ENCODE measurements around the gene FGGY. TPM values are rescaled to one million over a fixed set of nuclear protein-coding genes. Genes with fewer than 3 reads are reported as not detected.

The FGGY gene
- total RNA-seq, 1 experiment from 2014 or later, result 14.6 TPM

DNA sequence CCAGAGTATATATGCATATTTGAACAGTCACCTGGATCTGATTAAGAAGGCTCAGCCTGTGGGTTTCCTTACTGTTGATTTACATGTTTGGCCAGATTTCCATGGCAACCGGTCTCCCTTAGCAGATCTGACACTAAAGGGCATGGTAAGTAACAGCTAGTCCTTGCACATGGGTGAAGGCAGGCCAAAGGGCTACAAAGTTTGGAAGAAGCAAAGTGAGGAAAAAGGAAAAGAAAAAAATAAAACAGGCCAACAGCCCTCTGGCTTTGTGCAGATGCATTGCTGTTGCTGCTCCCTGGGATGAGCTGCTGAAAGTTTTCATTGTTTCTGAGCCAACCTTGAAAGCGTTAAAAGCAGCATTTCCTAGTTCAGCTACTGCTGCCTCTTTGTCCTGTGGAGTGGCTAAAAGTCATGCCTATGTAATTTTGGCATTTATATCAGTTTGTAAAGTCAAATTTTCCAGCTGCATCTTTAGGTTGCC is 341.4 kb downstream of the FGGY start:
- H2AFZ ChIP-seq (ENCODE audit: low read length), result no peak overlapping the region
- H3K4ac ChIP-seq (ENCODE audit: low read depth, low read length), result no peak overlapping the region
- H3K27ac ChIP-seq (ENCODE audit: insufficient read length, low read depth, low read length), result no peak overlapping the region
- H4K20me1 ChIP-seq (ENCODE audit: control insufficient read depth, insufficient read depth, insufficient read length), result no peaks in the 10 kb centered on the region
- no peak overlapping the region for H4K5ac ChIP-seq (ENCODE audit: insufficient read length, low read depth, low read length)
- no peak overlapping the region for H2AK5ac ChIP-seq (ENCODE audit: insufficient read length, low read length)
- Mint-ChIP-seq H3K9me3 (no peaks in the 10 kb centered on the region), H3K36me3 (ENCODE audit: insufficient read depth in 1 of 3, low read depth in 3 of 3) (no peaks in the 10 kb centered on the region; a peak in 1 of 7 replicates), H3K4me3 (no peak overlapping the region), H3K27ac (peak overlapping the region in 1 of 3 experiments; percentile 13; a peak in 1 of 7 replicates), H3K4me1 (peaks cover 4 to 9% of the 10 kb centered on the region in 2 experiments), H3K27me3 (ENCODE audit: low read depth) (no peaks in the 10 kb centered on the region)
- no peak overlapping the region for H3K4me2 ChIP-seq (ENCODE audit: insufficient read depth, insufficient read length, low read length)
- H3K9me3 ChIP-seq (ENCODE audit: control insufficient read depth, low read depth, low read length), result no peaks in the 10 kb centered on the region
- no peak overlapping the region for H2BK120ac ChIP-seq (ENCODE audit: low read depth, low read length, poor library complexity, severe bottlenecking)
- H3K27me3 ChIP-seq (ENCODE audit: insufficient read depth, low read length), result no peaks in the 10 kb centered on the region
- no peak overlapping the region for H2BK15ac ChIP-seq (ENCODE audit: low read depth, low read length)
- no peak overlapping the region for H3T11ph ChIP-seq (ENCODE audit: low read length)
- WGBS (ENCODE audit: extremely low coverage, insufficient read length, low lambda C conversion rate), result no CpG with 5 or more reads among the region's 2 CpGs
- H3K79me2 ChIP-seq (ENCODE audit: insufficient read depth, low read length), result no peaks in the 10 kb centered on the region
- no peak overlapping the region for H3K14ac ChIP-seq (ENCODE audit: insufficient read depth, low read length)
- H3K18ac ChIP-seq (ENCODE audit: insufficient read length, low read depth, low read length), result no peak overlapping the region
- H2BK20ac ChIP-seq (ENCODE audit: low read depth, low read length, poor library complexity, severe bottlenecking), result no peak overlapping the region
- H3K79me1 ChIP-seq (ENCODE audit: insufficient read depth, low read depth, low read length, poor library complexity, severe bottlenecking), result no peaks in the 10 kb centered on the region
- no peak overlapping the region for H4K91ac ChIP-seq (ENCODE audit: insufficient read length, low read depth, low read length)
- H3K23ac ChIP-seq (ENCODE audit: insufficient read length, low read depth, low read length), result no peak overlapping the region
- no peaks in the 10 kb centered on the region for H3K23me2 ChIP-seq (ENCODE audit: insufficient read length, low read depth, low read length, poor library complexity, severe bottlenecking)
- H3K56ac ChIP-seq (ENCODE audit: insufficient read length, low read depth, low read length), result no peak overlapping the region
- TF ChIP-seq, protein P1, sequence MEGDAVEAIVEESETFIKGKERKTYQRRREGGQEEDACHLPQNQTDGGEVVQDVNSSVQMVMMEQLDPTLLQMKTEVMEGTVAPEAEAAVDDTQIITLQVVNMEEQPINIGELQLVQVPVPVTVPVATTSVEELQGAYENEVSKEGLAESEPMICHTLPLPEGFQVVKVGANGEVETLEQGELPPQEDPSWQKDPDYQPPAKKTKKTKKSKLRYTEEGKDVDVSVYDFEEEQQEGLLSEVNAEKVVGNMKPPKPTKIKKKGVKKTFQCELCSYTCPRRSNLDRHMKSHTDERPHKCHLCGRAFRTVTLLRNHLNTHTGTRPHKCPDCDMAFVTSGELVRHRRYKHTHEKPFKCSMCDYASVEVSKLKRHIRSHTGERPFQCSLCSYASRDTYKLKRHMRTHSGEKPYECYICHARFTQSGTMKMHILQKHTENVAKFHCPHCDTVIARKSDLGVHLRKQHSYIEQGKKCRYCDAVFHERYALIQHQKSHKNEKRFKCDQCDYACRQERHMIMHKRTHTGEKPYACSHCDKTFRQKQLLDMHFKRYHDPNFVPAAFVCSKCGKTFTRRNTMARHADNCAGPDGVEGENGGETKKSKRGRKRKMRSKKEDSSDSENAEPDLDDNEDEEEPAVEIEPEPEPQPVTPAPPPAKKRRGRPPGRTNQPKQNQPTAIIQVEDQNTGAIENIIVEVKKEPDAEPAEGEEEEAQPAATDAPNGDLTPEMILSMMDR (conservative IDR thresholded peaks at IDR 0.05), result no peak
- no peaks in the 10 kb centered on the region; the same call in 1 of the 2 replicates for H3K4me1 ChIP-seq (ENCODE audit: insufficient read depth, low read length)
- no peak overlapping the region for H2BK5ac ChIP-seq (ENCODE audit: insufficient read length, low read length)
- H2BK12ac ChIP-seq (ENCODE audit: insufficient read length, low read depth, low read length), result no peak overlapping the region
- DNase-seq, result no peak
- H3K9ac ChIP-seq (ENCODE audit: extremely low read depth, insufficient read length, low read length), result no peak overlapping the region
- no peak overlapping the region for H4K8ac ChIP-seq (replicated peaks; ENCODE audit: insufficient read length, low read depth, low read length)
